HUES48 (cell line): ENCODE measurements around the gene SLC5A5.
A peak's percentile ranks its signal among the peaks of the same experiment; 100 is the strongest.

Experiments used
- H3K27ac ChIP-seq: one replicate; pipeline ENCODE4 v1.7.0; 2013; ENCODE audit warnings: low read depth, low read length, inconsistent platforms
- H3K27me3 ChIP-seq: 2 replicates; pipeline ENCODE4 v1.6.1; 2013; ENCODE audit warnings: mild to moderate bottlenecking, low read length; ENCODE audit not compliant: control insufficient read depth, insufficient read depth
- H3K36me3 ChIP-seq: 2 replicates; pipeline ENCODE4 v1.6.1; 2013; ENCODE audit warnings: low read length; ENCODE audit not compliant: control insufficient read depth, insufficient read depth
- H3K4me1 ChIP-seq: 2 replicates; pipeline ENCODE4 v1.6.1; 2013; ENCODE audit warnings: mild to moderate bottlenecking, low read length; ENCODE audit not compliant: control insufficient read depth, insufficient read depth
- H3K4me3 ChIP-seq: 2 replicates; pipeline ENCODE4 v1.5.1; 2013; ENCODE audit warnings: mild to moderate bottlenecking, low read depth, low read length
- H3K9ac ChIP-seq: 2 replicates; pipeline ENCODE4 v1.6.1; 2013; ENCODE audit warnings: mild to moderate bottlenecking, low read depth, low read length, moderate library complexity
- H3K9me3 ChIP-seq: 2 replicates; pipeline ENCODE4 v1.6.1; 2013; ENCODE audit warnings: low read length; ENCODE audit not compliant: control insufficient read depth, insufficient read depth

The SLC5A5 gene

GRCh38 chr19:17848595-17849292, 23.0 kb upstream of the SLC5A5 start:
- H3K36me3 ChIP-seq = no peaks in the 10 kb centered on the region
- H3K9me3 ChIP-seq = no peaks in the 10 kb centered on the region
- peaks cover 6% of the 10 kb centered on the region; the same call in 1 of the 2 replicates for H3K27me3 ChIP-seq
- no peaks in the 10 kb centered on the region; the same call in 1 of the 2 replicates for H3K4me1 ChIP-seq
- H3K9ac ChIP-seq = no peak overlapping the region
- H3K27ac ChIP-seq = no peak overlapping the region
- no peak overlapping the region for H3K4me3 ChIP-seq

DNA sequence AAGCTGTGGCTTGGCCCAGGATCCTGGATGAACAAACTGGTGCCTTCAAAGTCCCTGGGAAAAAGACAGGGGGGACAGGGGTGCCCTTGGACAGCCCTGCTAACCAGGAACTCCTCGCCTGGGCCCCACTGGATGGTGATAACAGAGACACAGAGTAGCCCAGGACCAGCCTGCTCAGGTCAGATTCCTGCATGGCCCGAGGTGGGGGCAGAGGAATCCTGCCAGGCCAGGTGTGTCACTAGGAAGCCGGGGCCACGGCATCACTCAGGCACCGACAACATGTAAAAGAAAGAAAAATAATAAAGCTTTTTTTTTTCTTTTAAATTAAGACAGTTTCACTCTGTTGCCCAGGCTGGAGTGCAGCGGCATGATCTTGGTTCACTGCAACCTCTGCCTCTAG, 17.7 kb upstream of the SLC5A5 start:
- Histone ChIP-seq H3K27ac (no peak overlapping the region), H3K9me3 (no peaks in the 10 kb centered on the region), H3K4me1 (no peaks in the 10 kb centered on the region), H3K27me3 (no peaks in the 10 kb centered on the region), H3K36me3 (no peaks in the 10 kb centered on the region), H3K4me3 (no peak overlapping the region), H3K9ac (no peak overlapping the region)

GRCh38 chr19:17855280-17856152, 16.2 kb upstream of the SLC5A5 start:
- Histone ChIP-seq H3K4me3 (no peak overlapping the region), H3K9ac (no peak overlapping the region), H3K27me3 (no peaks in the 10 kb centered on the region), H3K27ac (no peak overlapping the region), H3K36me3 (peaks cover 2% of the 10 kb centered on the region), H3K4me1 (no peaks in the 10 kb centered on the region), H3K9me3 (no peaks in the 10 kb centered on the region)

DNA sequence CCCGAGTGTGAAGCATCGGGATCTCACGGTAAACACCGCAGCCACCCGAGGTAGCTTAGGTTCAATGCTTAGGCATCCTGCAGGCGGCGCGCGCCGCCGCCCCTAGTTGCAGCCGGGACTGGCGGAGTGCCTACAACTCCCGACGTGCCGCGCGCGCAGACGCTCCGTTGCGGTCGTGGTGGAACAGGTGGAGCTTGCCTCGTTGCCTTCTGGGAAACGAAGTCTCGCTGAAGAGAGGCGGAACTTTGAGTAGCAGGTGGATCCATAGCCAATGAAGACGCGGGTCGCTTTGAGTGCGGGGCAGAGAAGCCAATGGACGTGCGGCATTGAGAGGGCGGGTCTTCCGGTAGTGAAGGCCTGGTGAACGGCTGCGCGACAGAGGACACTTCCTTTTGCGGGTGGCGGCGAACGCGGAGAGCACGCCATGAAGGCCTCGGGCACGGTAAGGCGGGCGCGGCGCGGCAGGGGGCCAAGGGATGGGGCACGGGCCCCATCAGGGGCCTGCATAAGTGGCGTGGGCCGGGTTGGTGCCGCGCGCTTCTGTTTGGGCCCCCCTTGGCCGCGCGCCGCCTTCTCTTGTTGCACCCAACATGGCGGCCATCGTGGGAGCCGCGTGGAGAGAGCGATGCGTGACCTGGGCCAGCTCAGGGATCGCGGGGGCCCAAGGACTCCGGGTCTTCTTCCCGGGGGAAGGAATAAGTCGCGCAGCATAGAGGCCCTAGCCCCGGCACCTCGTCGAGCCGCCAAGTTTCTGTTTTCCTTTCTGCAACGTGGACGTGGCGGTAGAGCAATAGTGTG, 12.0 kb upstream of the SLC5A5 start, which contains the start of gene RPL18A:
TSS of gene RPL18A (plus strand) at position 378 of the 798 bp plus-strand sequence. CDS start at position 425, 47 bp downstream.
- no peaks in the 10 kb centered on the region for H3K27me3 ChIP-seq
- H3K4me3 ChIP-seq = peak within 1 kb of the TSS; percentile 82
- peaks cover 43% of the 10 kb centered on the region for H3K36me3 ChIP-seq
- H3K27ac ChIP-seq = peak within 1 kb of the TSS; percentile 87
- H3K9ac ChIP-seq = peak within 1 kb of the TSS; percentile 98
- no peaks in the 10 kb centered on the region for H3K4me1 ChIP-seq
- H3K9me3 ChIP-seq = no peaks in the 10 kb centered on the region

DNA sequence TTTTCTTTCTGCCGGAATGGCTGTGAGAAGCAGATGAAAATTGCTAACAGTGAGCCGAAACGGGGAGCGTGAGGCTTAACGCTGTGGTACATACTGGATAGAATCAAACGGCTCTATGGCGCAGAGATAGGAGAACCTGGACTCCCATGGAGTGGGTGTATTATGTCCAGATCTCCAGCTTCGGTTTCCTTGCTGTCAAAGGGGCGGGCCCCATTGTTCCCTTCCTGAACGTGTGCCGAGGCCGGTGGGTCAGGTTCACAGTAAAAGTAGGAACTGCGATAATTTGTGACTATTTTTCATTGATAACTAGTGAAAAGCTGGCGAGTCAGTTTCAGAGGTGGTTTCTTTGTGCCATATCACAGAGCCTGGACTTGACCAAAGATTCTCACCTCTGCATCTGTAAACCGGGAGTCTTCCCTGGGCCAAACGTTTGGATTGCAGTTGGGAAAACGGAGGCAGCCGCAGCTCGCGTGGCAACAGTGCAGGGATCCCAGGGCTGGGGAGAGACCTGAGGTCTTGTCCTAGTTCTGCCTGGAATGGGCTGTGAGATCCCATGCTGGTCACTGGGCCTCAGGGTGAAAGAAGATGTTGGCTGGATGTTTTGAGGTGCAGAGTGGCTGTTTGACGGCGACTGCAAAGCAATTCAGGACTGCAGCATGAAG, 11.3 kb upstream of the SLC5A5 start:
- Histone ChIP-seq H3K36me3 (peaks cover 43% of the 10 kb centered on the region), H3K9me3 (no peaks in the 10 kb centered on the region), H3K9ac (peak overlapping the region; percentile 98), H3K27me3 (no peaks in the 10 kb centered on the region), H3K4me3 (peak overlapping the region; percentile 82), H3K27ac (peak overlapping the region; percentile 87), H3K4me1 (no peaks in the 10 kb centered on the region)

GRCh38 chr19:17860993-17861360, 10.8 kb upstream of the SLC5A5 start:
- H3K4me1 ChIP-seq = no peaks in the 10 kb centered on the region
- no peaks in the 10 kb centered on the region for H3K9me3 ChIP-seq
- peak overlapping the region; percentile 87 for H3K27ac ChIP-seq
- no peaks in the 10 kb centered on the region for H3K27me3 ChIP-seq
- peaks cover 43% of the 10 kb centered on the region for H3K36me3 ChIP-seq
- peak overlapping the region; percentile 98 for H3K9ac ChIP-seq
- peak overlapping the region; percentile 82 for H3K4me3 ChIP-seq

DNA sequence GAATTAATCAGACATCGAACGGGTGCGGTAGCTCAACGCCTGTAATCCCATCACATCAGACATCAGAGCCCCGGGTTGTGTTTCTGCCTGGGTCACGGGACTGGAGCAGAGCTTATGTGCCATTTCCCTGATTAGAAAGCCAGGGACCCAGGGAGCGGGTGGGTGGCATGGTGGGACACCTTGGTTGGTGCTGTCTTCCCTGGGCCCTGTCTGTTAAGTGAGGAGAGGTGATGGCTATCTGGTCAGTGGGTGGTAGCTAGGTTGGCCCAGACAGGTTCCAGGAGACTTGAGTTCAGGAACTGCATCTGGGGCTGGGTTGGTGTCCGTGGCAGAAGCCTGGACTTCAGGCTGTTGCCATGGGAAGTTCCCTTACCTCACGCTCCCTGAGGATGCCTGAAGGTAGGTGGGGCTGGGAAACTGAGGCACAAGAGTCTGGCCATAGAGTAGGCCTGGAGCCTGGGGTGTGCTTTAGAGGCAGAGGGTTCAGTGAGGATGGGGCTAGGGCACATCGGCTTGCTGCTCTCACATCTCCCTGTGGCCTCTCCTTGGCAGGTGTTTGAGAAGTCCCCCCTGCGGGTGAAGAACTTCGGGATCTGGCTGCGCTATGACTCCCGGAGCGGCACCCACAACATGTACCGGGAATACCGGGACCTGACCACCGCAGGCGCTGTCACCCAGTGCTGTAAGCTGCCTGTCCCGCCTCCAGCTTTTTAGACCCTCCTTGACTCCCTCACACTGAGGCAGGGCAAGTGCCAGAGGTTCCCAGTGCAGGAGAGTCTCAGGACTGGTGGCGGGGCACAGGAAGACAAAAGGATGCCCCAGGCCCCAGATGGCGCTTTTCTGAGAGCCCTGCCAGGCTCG, 10.0 kb upstream of the SLC5A5 start:
- H3K27ac ChIP-seq = peak overlapping the region; percentile 87

GRCh38 chr19:17862711-17863519, 8.8 kb upstream of the SLC5A5 start:
- Histone ChIP-seq H3K36me3 (peaks cover 43% of the 10 kb centered on the region), H3K9ac (no peak overlapping the region), H3K4me3 (no peak overlapping the region), H3K4me1 (no peaks in the 10 kb centered on the region), H3K9me3 (no peaks in the 10 kb centered on the region), H3K27me3 (no peaks in the 10 kb centered on the region), H3K27ac (peak overlapping the region; percentile 87)

More for the DNA sequence above, 10.0 kb upstream of the SLC5A5 start:
- H3K4me1 ChIP-seq = no peaks in the 10 kb centered on the region
- H3K27me3 ChIP-seq = no peaks in the 10 kb centered on the region
- peak overlapping the region; percentile 82 for H3K4me3 ChIP-seq
- H3K36me3 ChIP-seq = peaks cover 43% of the 10 kb centered on the region
- H3K9me3 ChIP-seq = no peaks in the 10 kb centered on the region
- H3K9ac ChIP-seq = 0 out of 2 replicates have a peak overlapping the region, but pooled peaks have one; percentile 98

- Histone ChIP-seq H3K9me3 (no peaks in the 10 kb centered on the region), H3K36me3 (peaks cover 43% of the 10 kb centered on the region), H3K4me1 (peaks cover 3% of the 10 kb centered on the region; the same call in 1 of the 2 replicates), H3K27ac (peak overlapping the region; percentile 87), H3K4me3 (no peak overlapping the region), H3K27me3 (no peaks in the 10 kb centered on the region), H3K9ac (no peak overlapping the region)
Observed at GRCh38 chr19:17863520-17864182, 8.1 kb upstream of the SLC5A5 start.
